Bladder microvascular endothelial cell (primary cell): Measurements from ENCODE around the gene VPS13D. TPM values are rescaled to one million over a fixed set of nuclear protein-coding genes. Genes with fewer than 3 reads are reported as not detected.

Experiments
- total RNA-seq: library from RNA; depleted of rRNA; stranded (reverse); fragments of >200 nt; gene quantifications from 2 replicates; pipeline ENCODE4 v1.2.3, GENCODE V29; 2014

Gene VPS13D
- total RNA-seq: 22.2 and 45.6 TPM in 2 replicates

GRCh38 chr1:12229835-12230548 lies at the start of gene VPS13D:
Gene VPS13D, plus strand, starts transcription at chr1:12230030. Its CDS starts 4,237 bp downstream, at chr1:12234267.

Other genes with a start within 250 kb of the VPS13D start
- gene MFN2, start 249.6 kb upstream of the VPS13D start, total RNA-seq: 32.7 and 95.7 TPM in 2 replicates
- 26.9 and 27.4 TPM in 2 replicates for gene MIIP, start 210.5 kb upstream of the VPS13D start, total RNA-seq
- gene TNFRSF8, start 166.7 kb upstream of the VPS13D start, total RNA-seq: 0.13 and 0.65 TPM in 2 replicates
- 23.9 and 48.1 TPM in 2 replicates for gene TNFRSF1B, start 63.0 kb upstream of the VPS13D start, total RNA-seq